ENCODE measurements around the gene TWNK. TPM values are rescaled to one million over a fixed set of nuclear protein-coding genes. Genes with fewer than 3 reads are reported as not detected.

Gene TWNK
- total and polyA plus RNA-seq, 9 of the 15 experiments (the other 6 are each of a cell fraction or from before 2014, with no cell fraction given): 11.6 to 34.7 (median 17.4) TPM

DNA sequence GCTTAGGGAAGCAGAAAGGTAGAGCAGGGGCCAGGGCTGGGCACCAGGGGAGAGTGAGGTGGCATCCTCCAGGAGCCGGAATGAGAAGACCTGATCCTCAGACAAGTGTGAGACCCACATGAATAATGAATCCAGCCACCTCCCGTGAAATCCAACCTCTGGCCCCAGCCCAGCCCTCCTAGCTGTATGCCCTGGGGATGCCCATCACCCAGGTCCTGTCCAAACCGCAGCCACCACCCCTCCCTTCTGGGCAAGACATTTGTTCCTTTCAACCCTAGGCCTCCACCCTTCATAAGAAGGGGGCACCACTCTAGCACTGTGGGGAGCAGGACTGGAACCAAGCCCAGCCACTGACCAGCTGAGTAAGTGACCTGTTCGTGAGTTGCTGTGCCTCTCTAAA, 33.9 kb downstream of the TWNK start:
- WGBS (ENCODE audit: insufficient coverage, low coverage, missing lambda C conversion rate): 16% methylated on average over 3 of the region's 4 CpGs
- CTCF ChIA-PET (ENCODE audit: low intra/inter-chr PET ratio): no interaction called here
- H3K9me1 ChIP-seq (ENCODE audit: control insufficient read depth, insufficient read depth, low read length): no peaks in the 10 kb centered on the region
- POLR2A ChIA-PET: no interaction called here
- H3K9ac ChIP-seq (ENCODE audit: insufficient read depth in 1 of 2, low read depth in 2 of 2, low read length in 2 of 2): no peak overlapping the region
- no peaks in the 10 kb centered on the region for H3K79me2 ChIP-seq (ENCODE audit: control insufficient read depth, insufficient read depth, low read length)
- H3K36me3 ChIP-seq (ENCODE audit: control insufficient read depth, insufficient read depth, low read length): no peaks in the 10 kb centered on the region
- no peak overlapping the region for H3K4me2 ChIP-seq (ENCODE audit: insufficient read depth, low read length)
- in situ Hi-C loops (cut with MboI): no loop called here
- BruUV-seq (replicated peaks): no TSS peak
- H3K9me3 ChIP-seq (replicated peaks; ENCODE audit: control insufficient read depth, insufficient read depth, low read depth, low read length): no peaks in the 10 kb centered on the region
- intact Hi-C loops (cut with micrococcal nuclease): no loop called here
- ATAC-seq (no peak), DNase-seq (ENCODE audit: extremely low read depth in 1 of 4, low spot score in 3 of 4) (no peak), FAIRE-seq (no peak)
- no peak overlapping the region for H2AFZ ChIP-seq (ENCODE audit: low read depth, low read length)
- TF ChIP-seq DIDO1 (tag; IDR thresholded peaks at IDR 0.05; ENCODE audit: low read depth): no peak
- no peak for TF ChIP-seq AFF4 (CRISPR knock-in tag; IDR thresholded peaks at IDR 0.05)
- TF ChIP-seq XRCC3 (IDR thresholded peaks at IDR 0.05): no peak
- no peak for TF ChIP-seq ASH1L (IDR thresholded peaks at IDR 0.05; ENCODE audit: borderline replicate concordance, low read depth, partially characterized antibody)
- TF ChIP-seq, protein P1, sequence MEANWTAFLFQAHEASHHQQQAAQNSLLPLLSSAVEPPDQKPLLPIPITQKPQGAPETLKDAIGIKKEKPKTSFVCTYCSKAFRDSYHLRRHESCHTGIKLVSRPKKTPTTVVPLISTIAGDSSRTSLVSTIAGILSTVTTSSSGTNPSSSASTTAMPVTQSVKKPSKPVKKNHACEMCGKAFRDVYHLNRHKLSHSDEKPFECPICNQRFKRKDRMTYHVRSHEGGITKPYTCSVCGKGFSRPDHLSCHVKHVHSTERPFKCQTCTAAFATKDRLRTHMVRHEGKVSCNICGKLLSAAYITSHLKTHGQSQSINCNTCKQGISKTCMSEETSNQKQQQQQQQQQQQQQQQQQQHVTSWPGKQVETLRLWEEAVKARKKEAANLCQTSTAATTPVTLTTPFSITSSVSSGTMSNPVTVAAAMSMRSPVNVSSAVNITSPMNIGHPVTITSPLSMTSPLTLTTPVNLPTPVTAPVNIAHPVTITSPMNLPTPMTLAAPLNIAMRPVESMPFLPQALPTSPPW (CRISPR knock-in tag; IDR thresholded peaks at IDR 0.05): no peak
- TF ChIP-seq CREB1 (IDR thresholded peaks at IDR 0.05): no peak
- no peak for TF ChIP-seq CREB1 (CRISPR knock-in tag; IDR thresholded peaks at IDR 0.05)
- TF ChIP-seq BHLHE40 (IDR thresholded peaks at IDR 0.05; ENCODE audit: low read length): no peak
- no peak overlapping the region for H3K4me3 ChIP-seq
- no peak overlapping the region for H3K27ac ChIP-seq (ENCODE audit: extremely low read depth, low read depth, low read length)
- H3K4me1 ChIP-seq (replicated peaks in 1 of 2; ENCODE audit: control insufficient read depth in 2 of 2, insufficient read depth in 2 of 2, low read length in 2 of 2): peaks cover 0 to 13% of the 10 kb centered on the region in 2 experiments; a peak in 3 of 5 replicates
- H3K27me3 ChIP-seq (ENCODE audit: control insufficient read depth in 2 of 2, insufficient read depth in 2 of 2, low read length in 2 of 2): no peaks in the 10 kb centered on the region
- H4K20me1 ChIP-seq (replicated peaks; ENCODE audit: control insufficient read depth, insufficient read depth, low read length): no peaks in the 10 kb centered on the region

Data from K562 (cell line).